Left ventricle myocardium superior (tissue), 1 donor: ENCODE measurements around the gene MAN1C1. TPM values are rescaled to one million over a fixed set of nuclear protein-coding genes. Genes with fewer than 3 reads are reported as not detected.

Source experiments
- ATAC-seq: fragments of 200-7000 bp; cut with Tn5 transposase; one replicate; pipeline ENCODE4 v1.9.1; 2020; ENCODE audit warnings: mild to moderate bottlenecking, moderate library complexity
- DNase-seq: peaks from one replicate; pipeline ENCODE4 v3.0.0-alpha.2; 2020
- intact Hi-C: fragments of 100-400 bp; cut with micrococcal nuclease; formaldehyde crosslinking; loops from one replicate; pipeline ENCODE4 v1.11.0; 2022
- long read RNA-seq: library from polyadenylated mRNA; unstranded; transcript quantifications from one replicate; pipeline ENCODE4 v2.0.0, GENCODE V29; 2021
- total RNA-seq: library from RNA; stranded (reverse); fragmentation: NEBNext Ultra II Directional; extraction: Animal tissue kit (Norgen Biotek cat#: 25700); gene quantifications from one replicate; pipeline ENCODE4 v1.2.1, GENCODE V29; 2021
- donor health status: DM: no; HTN: yes; CAD: no; lungs with severe emphysema.

The MAN1C1 gene
- total RNA-seq: 17.9 TPM
- long read RNA-seq, full-length matches to known transcripts: 12 of 24 reads
- long read RNA-seq, partial matches to known transcripts: 4 of 24 reads
- long read RNA-seq, other reads (novel, unspliced or antisense): 8 of 24 reads

- intact Hi-C loops: no loop called here
Measured at GRCh38 chr1:25616095-25616986, at the start of gene MAN1C1. Gene MAN1C1 (plus strand): TSS chr1:25616791. CDS start chr1:25617798, 1,007 bp downstream.

GRCh38 chr1:25567710-25568089 is 48.9 kb upstream of the MAN1C1 start:
- intact Hi-C loops: no loop called here
- no peak for DNase-seq
- peak; percentile 8 for ATAC-seq

More at GRCh38 chr1:25616095-25616986, at the start of gene MAN1C1:
- peak; percentile 89 for ATAC-seq
- DNase-seq: peak; percentile 95

GRCh38 chr1:25568090-25568833 is 48.3 kb upstream of the MAN1C1 start:
- intact Hi-C loops: no loop called here

GRCh38 chr1:25568834-25569596 is 47.6 kb upstream of the MAN1C1 start:
- DNase-seq (no peak), ATAC-seq (peak; percentile 22)
- intact Hi-C loops: no loop called here

More at GRCh38 chr1:25568090-25568833, 48.3 kb upstream of the MAN1C1 start:
- ATAC-seq (peak; percentile 47), DNase-seq (no peak)

- DNase-seq (no peak), ATAC-seq (no peak)
- intact Hi-C loops: no loop called here
Measured at GRCh38 chr1:25569597-25570396, 46.8 kb upstream of the MAN1C1 start.

- DNase-seq (no peak), ATAC-seq (no peak)
- intact Hi-C loops: no loop called here
Measured at GRCh38 chr1:25570798-25571521, 45.6 kb upstream of the MAN1C1 start.

GRCh38 chr1:25571522-25571970 is 45.0 kb upstream of the MAN1C1 start:
- no peak for DNase-seq
- no peak for ATAC-seq
- intact Hi-C loops: no loop called here

GRCh38 chr1:25572107-25572506 is 44.5 kb upstream of the MAN1C1 start:
- DNase-seq: no peak
- intact Hi-C loops: no loop called here
- ATAC-seq: no peak

- ATAC-seq (peak; percentile 25), DNase-seq (no peak)
- intact Hi-C loops: no loop called here
Measured at GRCh38 chr1:25572708-25573590, 43.6 kb upstream of the MAN1C1 start.

- DNase-seq: no peak
- ATAC-seq: no peak
- intact Hi-C loops: no loop called here
Measured at GRCh38 chr1:25573591-25573930, 43.0 kb upstream of the MAN1C1 start.

- intact Hi-C loops: no loop called here
- DNase-seq (no peak), ATAC-seq (no peak)
Measured at GRCh38 chr1:25573961-25574360, 42.6 kb upstream of the MAN1C1 start.

- intact Hi-C loops: no loop called here
- DNase-seq (no peak), ATAC-seq (no peak)
Measured at GRCh38 chr1:25575191-25575590, 41.4 kb upstream of the MAN1C1 start.

GRCh38 chr1:25576459-25577133 is 40.0 kb upstream of the MAN1C1 start:
- no peak for DNase-seq
- no peak for ATAC-seq
- intact Hi-C loops: no loop called here

GRCh38 chr1:25577134-25577920 is 39.3 kb upstream of the MAN1C1 start:
- intact Hi-C loops: no loop called here
- no peak for DNase-seq
- ATAC-seq: no peak

- no peak for ATAC-seq
- intact Hi-C loops: no loop called here
- DNase-seq: no peak
Measured at GRCh38 chr1:25579292-25580252, 37.0 kb upstream of the MAN1C1 start.
